Epithelial cell of prostate (primary cell): ENCODE measurements around the gene MYO6.

Source experiments
- DNase-seq: peaks from one replicate; pipeline ENCODE4 v3.0.0-alpha.2; 2011; ENCODE audit warnings: low read depth, low spot score
- H3K27ac ChIP-seq: fragments of 450-650 bp; 2 replicates; pipeline ENCODE4 v1.5.1; 2017; ENCODE audit warnings: mild to moderate bottlenecking

Gene MYO6

GRCh38 chr6:75818098-75818855 is 69.2 kb downstream of the MYO6 start:
- DNase-seq: no peak

DNA sequence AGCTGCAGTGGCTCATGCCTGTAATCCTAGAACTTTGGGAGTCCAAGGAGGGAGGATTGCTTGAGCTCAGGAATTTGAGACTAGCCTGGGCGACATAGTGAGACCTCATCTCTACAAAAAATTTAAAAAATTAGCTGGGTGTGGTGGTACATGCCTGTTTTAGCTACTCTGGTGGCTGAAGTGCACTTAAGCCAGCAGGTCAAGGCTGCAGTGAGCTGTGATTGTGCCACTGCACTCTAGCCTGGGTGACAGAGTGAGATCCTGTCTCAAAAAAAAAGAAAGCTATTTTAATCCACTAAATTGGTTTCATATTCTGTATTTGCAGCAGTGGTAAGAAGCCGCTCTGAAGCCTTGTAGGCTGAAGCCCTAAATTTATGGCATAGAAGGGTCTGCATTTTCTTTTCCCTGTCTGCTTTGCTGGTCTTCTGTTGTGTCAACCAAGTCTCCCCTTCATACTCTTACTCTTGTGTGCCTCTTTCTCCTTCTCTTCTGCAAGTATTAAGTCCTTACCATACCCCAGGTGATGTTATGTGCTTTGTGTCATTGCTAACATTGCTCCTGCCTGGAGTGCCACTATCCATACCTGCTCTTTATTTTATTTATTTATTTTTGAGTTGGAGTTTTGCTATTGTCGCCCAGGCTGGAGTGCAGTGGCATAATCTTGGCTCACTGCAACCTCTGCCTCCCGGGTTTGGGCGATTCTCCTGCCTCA is 70.9 kb downstream of the MYO6 start:
- DNase-seq: no peak
- H3K27ac ChIP-seq: no peak overlapping the region

More at GRCh38 chr6:75818098-75818855, 69.2 kb downstream of the MYO6 start:
- no peak overlapping the region for H3K27ac ChIP-seq

DNA sequence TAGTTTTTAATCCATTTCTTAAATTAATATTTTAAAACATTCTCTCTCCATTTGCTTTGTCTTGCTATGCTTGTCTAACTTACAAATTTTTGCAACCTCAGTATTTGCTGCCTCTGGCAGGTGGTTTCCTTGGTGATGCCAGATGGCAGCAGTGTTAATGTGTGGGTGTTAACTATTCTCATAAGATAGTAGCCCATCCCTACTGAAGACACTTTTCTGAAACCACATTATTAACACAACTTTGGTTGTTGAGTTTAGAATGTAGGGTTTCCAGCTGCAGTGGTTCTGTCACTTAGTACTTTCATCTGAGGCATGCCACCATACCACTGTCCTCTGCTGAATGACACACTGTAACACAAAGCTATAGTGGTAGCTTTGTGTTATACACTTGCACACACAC is 75.1 kb downstream of the MYO6 start:
- no peak for DNase-seq
- H3K27ac ChIP-seq: no peak overlapping the region

GRCh38 chr6:75827163-75827562 is 78.1 kb downstream of the MYO6 start:
- no peak for DNase-seq
- H3K27ac ChIP-seq: no peak overlapping the region

GRCh38 chr6:75830959-75831885 is 82.2 kb downstream of the MYO6 start:
- H3K27ac ChIP-seq: peak overlapping the region; percentile 49
- DNase-seq: no peak

GRCh38 chr6:75834447-75834846 is 85.4 kb downstream of the MYO6 start:
- H3K27ac ChIP-seq: no peak overlapping the region
- DNase-seq: no peak

- no peak overlapping the region for H3K27ac ChIP-seq
- DNase-seq: no peak
Observed at GRCh38 chr6:75842191-75842590, 93.2 kb downstream of the MYO6 start.

- DNase-seq: no peak
- H3K27ac ChIP-seq: no peak overlapping the region
Observed at GRCh38 chr6:75842732-75843131, 93.7 kb downstream of the MYO6 start.

DNA sequence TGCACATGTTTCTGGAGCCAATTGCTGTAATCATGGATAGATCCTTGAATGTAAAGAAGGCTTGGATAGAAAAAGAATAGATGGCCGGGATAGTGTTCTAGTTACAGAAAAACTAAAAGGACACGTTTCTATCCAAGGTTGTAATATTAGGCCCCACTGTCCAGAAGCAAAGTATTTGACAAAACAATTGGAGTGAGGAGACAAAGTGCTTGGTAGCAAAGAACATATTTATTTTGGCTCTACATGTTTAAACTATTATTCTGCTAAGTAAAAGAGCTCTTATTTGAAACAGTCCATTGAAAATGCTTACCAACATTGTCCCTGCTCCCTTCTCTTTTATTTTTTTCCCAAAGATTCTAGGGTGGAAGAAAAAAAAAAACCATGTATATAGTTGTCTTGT is 94.4 kb downstream of the MYO6 start:
- H3K27ac ChIP-seq: no peak overlapping the region
- no peak for DNase-seq

DNA sequence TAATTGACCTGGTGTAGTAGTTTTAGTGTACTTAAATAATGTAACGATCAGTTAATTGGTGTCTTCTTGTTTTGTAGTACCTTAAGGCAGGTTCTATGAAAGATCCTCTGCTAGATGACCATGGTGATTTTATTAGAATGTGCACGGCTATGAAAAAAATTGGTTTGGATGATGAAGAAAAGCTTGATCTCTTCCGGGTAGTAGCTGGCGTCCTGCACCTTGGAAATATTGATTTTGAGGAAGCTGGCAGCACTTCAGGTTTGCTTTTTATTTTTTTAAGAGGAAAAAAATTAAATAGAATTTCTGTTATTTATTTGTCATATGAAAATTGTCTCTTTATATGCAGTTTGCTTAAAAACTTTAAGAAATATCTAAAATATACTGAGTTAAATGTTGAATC is 99.2 kb downstream of the MYO6 start:
- H3K27ac ChIP-seq: no peak overlapping the region
- DNase-seq: no peak

GRCh38 chr6:75849329-75850025 is 100.4 kb downstream of the MYO6 start:
- DNase-seq: no peak
- H3K27ac ChIP-seq: peak overlapping the region; percentile 54

GRCh38 chr6:75850026-75850833 is 101.2 kb downstream of the MYO6 start:
- H3K27ac ChIP-seq: peak overlapping the region; percentile 54
- DNase-seq: no peak

- no peak for DNase-seq
- H3K27ac ChIP-seq: no peak overlapping the region
Observed at GRCh38 chr6:75852721-75853120, 103.7 kb downstream of the MYO6 start.

- no peak overlapping the region for H3K27ac ChIP-seq
- DNase-seq: no peak
Observed at GRCh38 chr6:75853806-75854205, 104.8 kb downstream of the MYO6 start.

- H3K27ac ChIP-seq: no peak overlapping the region
- DNase-seq: no peak
Observed at GRCh38 chr6:75855052-75855451, 106.0 kb downstream of the MYO6 start.

DNA sequence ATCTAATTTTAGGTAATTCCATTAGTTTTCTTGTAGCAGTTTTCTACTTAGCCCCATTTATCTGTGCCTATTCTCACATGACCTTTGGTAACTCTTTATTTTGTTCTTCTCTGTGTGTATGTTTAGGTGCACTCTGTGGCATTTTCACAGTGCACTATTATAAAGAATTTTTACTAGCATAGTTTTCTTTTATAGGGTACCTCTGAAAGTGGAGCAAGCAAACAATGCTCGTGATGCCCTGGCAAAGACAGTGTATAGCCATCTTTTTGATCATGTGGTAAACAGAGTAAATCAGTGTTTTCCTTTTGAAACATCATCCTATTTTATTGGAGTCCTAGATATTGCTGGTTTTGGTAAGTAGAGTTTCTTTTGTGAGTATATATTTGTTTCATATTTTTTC is 107.9 kb downstream of the MYO6 start:
- no peak overlapping the region for H3K27ac ChIP-seq
- no peak for DNase-seq

- DNase-seq: no peak
- no peak overlapping the region for H3K27ac ChIP-seq
Observed at GRCh38 chr6:75863001-75863400, 114.0 kb downstream of the MYO6 start.

DNA sequence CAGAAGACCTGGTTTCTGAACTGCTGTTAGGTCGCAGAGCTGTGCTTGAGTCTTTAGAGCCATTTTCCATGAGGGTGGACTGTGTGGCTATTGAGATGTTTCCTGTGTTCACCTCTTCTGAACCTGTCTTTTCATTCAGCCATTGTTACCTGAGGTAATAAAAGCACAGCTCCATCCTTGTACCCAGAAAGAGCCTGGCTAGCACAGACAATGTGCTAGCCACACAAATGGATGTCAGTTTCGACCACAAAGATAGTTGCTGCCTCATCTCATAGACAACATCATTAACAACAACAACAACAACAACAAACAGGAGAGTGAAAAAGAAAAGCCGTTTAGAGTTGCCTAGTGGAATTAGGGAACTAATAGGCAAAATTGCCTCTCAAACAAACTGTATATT is 114.7 kb downstream of the MYO6 start:
- no peak overlapping the region for H3K27ac ChIP-seq
- no peak for DNase-seq

- no peak for DNase-seq
- H3K27ac ChIP-seq: no peak overlapping the region
Observed at GRCh38 chr6:75864446-75864845, 115.4 kb downstream of the MYO6 start.
